NCI-H2171 treated with DMSO at 0.1 percent for 48 hours (cell line): Measurements from ENCODE around the gene TNRC18.

Experiments used
- DNase-seq: peaks from one replicate; lab custom pipeline; 2025; lab: John Stamatoyannopoulos, UW

Gene TNRC18

GRCh38 chr7:5403442-5403841 lies 20.2 kb downstream of the TNRC18 start:
- DNase-seq, result no peak

GRCh38 chr7:5397736-5398135 lies 25.9 kb downstream of the TNRC18 start:
- DNase-seq, result no peak

- no peak for DNase-seq
Observed at GRCh38 chr7:5396999-5397663, 26.5 kb downstream of the TNRC18 start.

GRCh38 chr7:5396542-5396941 lies 27.1 kb downstream of the TNRC18 start:
- no peak for DNase-seq

- DNase-seq, result no peak
Observed at GRCh38 chr7:5395246-5395645, 28.4 kb downstream of the TNRC18 start.

GRCh38 chr7:5394264-5395105 lies 29.1 kb downstream of the TNRC18 start:
- no peak for DNase-seq

- no peak for DNase-seq
Observed at GRCh38 chr7:5393748-5394147, 29.9 kb downstream of the TNRC18 start.

GRCh38 chr7:5393328-5393727 lies 30.3 kb downstream of the TNRC18 start:
- DNase-seq, result no peak

GRCh38 chr7:5390918-5391317 lies 32.7 kb downstream of the TNRC18 start:
- no peak for DNase-seq

- DNase-seq, result no peak
Observed at GRCh38 chr7:5388905-5389433, 34.7 kb downstream of the TNRC18 start.

- no peak for DNase-seq
Observed at GRCh38 chr7:5388273-5388901, 35.2 kb downstream of the TNRC18 start.

GRCh38 chr7:5387711-5388245 lies 35.9 kb downstream of the TNRC18 start:
- no peak for DNase-seq

GRCh38 chr7:5384618-5385017 lies 39.0 kb downstream of the TNRC18 start:
- no peak for DNase-seq

- no peak for DNase-seq
Observed at GRCh38 chr7:5383314-5384098, 40.1 kb downstream of the TNRC18 start.

- DNase-seq, result no peak
Observed at GRCh38 chr7:5382281-5382892, 41.2 kb downstream of the TNRC18 start.

- no peak for DNase-seq
Observed at GRCh38 chr7:5381071-5381772, 42.4 kb downstream of the TNRC18 start.

- DNase-seq, result no peak
Observed at GRCh38 chr7:5380350-5381070, 43.1 kb downstream of the TNRC18 start.

GRCh38 chr7:5379546-5379945 lies 44.1 kb downstream of the TNRC18 start:
- no peak for DNase-seq

- no peak for DNase-seq
Observed at GRCh38 chr7:5377816-5378215, 45.8 kb downstream of the TNRC18 start.

- DNase-seq, result no peak
Observed at GRCh38 chr7:5377279-5377678, 46.4 kb downstream of the TNRC18 start.
